NCI-H510A (cell line): ENCODE results near the gene AKAP8.
"Not testable (repeated sequence)": the region's sequence is repeated elsewhere in the genome, so short reads cannot be mapped to it uniquely, and the experiment has no call there.

Source experiments
- DNase-seq: peaks from one replicate; lab custom pipeline; 2025; lab: John Stamatoyannopoulos, UW

Gene AKAP8

DNA sequence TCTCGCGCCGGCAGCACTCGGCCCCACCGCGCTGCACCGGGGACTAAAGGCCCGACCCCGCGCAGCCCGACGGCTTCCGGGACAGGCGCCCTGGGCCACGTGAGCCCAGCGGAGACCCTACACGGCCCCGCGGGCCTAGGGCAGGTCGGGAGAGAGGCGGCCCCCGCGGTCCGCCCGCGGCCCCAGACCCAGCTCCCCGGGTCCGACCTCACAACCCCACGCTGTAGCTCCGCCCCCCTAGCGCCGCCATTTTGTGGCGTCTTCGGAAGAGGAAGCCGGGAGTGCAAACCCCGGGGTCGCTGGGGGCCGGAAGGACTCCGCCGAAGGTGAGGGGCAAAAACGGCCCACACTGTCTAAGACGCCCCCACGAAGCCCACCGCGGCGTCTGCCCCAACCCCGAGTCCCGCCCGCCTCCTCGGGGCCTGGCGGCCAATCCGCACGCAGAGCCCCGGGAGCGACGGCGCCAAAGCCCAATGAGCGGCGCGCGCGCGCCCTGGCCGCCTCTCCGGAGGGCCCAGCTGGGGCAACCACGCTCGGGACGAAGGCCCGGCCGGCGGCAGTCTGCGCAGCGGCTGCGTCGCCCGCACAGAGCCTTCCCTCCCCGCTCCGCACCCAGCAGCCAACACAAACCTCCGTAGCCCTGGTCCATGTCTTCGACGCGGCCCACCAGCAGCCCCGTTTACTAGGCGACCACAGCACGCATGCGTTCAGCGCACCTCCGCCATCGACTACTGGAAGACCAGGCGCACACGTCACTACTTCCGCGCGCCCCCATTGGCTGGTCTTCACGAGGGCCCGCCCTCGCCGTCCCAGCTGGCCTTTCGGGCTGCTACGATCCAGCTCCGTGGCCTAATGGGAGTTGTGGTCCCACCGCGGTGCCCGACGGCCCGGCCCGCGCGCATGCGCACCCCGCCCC is at the start of gene AKAP8:
AKAP8 (minus strand) TSS at position 705 of the 916 bp plus-strand sequence; CDS start at position 649, 56 bp downstream.
- peak; percentile 95 for DNase-seq

DNA sequence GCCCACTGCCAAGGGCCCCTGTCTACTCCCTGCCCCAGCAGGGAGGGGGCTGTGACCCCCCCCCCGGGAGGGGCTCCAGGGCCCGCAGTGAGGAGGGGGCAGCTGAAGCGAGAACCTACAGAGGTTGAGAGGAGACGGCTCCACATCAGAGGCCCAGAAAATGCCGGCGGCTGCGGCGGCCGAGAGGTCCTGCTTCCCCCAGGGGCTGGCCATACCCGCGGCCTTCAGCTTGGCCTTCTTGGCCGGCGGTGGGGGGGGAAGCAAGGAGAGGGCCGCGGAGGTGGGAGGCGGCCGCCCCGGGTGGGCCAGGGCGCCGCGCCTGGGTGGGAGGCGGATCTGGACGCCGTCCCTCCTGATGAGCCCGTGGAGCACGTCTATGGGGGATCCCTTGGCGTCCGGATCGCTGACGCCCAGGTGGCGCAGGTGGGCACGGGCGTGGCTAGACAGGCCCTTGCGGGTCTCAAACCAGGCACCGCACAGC is 48.4 kb upstream of the AKAP8 start:
- DNase-seq, result no peak

DNA sequence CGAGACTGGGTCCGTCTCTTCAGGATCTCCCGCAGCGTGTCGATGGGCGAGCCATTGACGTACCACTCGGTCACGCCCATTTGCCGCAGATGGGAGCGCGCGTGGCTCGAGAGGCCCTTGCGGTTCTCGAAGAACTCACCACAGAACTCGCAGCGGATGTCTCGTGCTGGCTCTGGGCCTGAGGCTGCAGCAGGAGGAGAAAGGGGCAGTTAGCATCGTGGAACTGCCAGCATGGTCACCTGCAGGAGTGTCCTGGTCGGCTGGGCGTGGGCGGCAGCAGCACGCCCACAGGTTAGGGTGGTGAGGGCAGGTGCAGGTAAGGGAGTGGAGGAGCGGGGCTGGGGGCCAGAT is 47.7 kb upstream of the AKAP8 start:
- no peak for DNase-seq

DNA sequence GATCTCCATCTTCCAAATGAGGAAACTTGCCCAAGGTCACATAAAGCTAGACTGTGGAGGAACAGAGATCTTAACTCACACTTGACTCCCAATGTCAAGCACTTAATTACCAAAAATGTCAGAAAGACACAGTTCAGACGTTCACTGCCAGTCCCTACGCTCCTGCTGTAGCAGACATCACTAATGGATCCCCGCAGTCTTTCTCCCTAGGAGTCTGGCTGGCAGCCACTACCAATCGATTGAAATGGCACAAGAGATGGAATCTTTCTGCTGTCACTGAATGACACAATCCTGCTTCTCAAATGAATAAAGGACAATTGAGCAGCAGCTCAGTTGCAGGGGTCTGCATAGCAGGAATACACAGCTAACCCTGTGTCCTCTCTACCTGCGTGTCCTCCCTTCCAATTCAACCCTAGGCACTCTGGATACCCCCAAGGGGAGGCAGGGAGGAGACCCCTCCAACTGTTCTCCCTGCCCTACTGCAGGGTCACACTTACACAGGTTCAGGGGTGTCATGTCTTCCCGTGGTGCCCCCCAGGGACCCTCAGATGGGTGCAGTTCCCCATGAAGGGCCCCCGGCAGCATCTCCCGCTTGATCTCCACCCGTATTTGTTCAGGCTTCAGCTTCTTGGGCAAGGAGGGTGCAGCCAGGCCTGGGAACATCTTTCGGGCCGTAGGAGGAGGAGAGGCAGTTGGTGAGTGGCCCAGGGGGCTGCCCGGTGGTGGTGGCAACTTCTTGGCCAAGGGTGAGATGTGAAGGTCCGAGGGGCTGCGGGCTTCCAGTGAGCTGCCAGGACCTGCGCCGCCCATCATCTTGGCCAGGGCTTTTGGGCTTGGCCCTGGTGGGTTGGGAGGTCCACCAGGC is 47.1 kb upstream of the AKAP8 start:
- DNase-seq, result no peak

DNA sequence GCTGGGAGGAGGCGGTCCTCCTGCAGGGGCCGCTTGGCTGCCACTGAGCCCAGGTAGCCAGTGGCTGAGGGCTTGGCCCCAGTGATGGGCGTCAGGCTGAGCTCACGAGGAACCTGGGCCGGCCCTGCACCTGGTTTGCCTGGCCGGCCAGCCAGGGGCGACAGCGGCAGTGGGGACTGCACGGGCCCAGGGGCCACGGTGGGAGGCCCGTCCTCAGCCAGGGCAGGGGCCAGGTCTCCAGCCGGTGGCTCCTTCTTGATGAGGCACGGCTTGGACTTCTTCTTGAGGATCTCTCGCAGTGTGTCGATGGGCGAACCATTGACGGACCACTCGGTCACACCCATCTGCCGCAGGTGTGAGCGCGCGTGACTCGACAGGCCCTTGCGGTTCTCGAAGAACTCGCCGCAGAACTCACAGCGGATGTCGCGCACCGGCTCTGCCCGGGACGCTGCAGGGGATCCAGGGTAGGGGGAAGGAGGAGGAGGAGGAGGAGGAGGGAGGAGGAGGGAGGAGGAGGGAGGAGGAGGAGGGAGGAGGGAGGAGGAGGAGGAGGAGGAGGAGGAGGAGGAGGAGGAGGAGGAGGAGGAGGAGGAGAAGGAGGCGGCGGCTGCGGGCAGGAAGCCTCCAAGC is 45.8 kb upstream of the AKAP8 start:
- DNase-seq, result no peak

DNA sequence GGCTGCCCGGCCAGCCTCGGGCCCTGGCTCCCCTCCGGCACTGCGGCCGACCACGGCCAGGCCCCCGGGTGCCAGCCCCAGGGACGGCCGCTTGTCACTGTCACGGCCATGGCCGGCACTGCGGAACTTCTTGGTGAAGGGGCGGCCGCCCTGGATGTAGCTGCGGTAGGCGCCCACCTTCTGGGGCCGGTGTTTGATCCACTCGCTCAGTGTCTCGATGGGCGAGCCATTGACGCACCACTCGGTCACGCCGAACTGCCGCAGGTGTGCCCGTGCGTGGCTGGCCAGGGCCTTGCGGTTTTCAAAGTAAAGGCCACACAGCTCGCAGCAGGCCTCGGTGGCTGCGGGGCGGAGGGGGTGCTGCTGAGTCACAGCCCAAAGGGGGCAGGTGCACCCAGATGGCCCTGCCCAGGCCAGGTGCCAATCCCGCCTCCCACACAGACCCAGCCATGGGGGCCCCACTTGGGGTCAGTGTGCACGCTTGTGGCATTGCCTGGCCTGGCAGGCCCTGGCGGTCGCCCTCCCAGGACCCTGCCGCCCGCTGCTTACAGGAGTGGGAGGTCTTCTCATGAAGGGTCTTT is 45.2 kb upstream of the AKAP8 start:
- no peak for DNase-seq

DNA sequence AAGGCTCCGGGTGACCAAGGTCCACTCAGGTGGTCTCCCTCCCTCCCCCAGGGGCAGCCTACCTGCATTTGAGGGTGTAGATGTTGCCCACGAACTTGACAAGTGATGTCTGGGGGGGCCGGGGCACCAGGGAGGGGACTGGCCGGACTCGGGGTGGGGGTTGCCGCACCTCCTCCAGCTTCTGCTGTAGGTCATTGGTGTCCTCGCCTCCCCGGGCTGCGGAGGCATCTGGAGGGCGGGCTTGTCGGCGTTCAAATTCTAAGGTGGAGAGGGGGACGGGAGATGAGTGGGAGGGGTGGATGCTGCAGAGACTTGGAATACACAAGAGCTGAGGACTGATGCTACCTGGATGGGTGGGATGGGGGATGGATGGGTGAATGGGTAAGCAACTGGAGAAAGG is 44.5 kb upstream of the AKAP8 start:
- DNase-seq, result no peak

DNA sequence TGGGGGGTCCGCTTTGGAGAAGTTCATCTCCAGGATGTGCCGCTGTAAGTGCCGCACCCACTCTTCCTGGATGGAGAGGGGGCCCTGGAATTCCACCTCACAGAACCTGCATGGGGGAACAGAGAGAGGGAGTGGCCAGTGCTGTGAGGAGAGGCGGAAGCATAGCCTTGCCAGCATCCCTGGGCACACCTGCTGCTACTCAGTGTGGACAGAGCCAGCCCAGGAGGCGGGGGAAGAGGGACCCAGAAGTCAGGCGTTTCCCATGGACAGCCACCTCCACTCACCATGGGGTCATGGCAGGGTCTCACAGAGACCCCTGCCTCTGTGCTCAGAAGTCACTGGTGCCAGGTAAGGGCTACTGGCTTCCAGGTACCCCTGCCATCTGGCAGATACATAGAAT is 43.5 kb upstream of the AKAP8 start:
- no peak for DNase-seq

DNA sequence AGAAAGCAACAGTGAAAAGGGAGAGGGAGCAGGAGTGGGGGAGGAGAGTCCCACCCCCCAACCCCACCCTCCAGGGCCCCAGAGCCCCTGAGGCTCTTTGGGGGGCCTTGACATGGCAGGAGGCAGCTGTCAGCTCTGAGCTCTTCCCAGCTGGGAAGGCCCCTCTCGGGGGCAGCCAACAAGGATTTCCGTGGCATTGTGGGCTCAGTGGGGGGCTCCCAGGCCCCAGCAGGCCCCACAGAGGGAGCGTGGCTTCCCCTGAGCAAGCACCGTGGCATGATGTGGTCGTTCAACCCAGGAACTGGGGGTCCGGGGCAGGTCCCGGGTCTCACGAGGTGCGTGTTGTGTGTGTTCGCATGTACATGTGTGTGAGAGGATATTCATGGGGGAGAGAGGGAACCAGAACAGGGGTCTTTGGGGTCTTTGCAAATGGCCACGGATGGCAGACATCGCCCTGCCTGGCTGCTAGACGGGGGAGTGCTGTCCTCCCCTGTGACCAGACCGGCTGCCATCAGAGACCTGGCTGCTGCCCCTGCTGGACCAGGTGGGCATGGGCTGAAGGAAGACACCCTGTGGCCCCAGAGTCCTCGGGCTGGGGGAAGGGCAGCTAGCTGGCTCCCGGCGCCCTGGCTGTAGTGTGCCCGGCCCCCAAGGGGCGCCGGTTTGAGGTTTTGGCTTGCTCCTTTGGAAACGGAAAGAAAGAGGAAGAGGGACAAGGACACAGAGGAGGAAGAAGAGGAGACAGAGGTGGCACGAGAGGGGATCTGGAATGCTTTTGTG is 42.9 kb upstream of the AKAP8 start:
- DNase-seq, result no peak

DNA sequence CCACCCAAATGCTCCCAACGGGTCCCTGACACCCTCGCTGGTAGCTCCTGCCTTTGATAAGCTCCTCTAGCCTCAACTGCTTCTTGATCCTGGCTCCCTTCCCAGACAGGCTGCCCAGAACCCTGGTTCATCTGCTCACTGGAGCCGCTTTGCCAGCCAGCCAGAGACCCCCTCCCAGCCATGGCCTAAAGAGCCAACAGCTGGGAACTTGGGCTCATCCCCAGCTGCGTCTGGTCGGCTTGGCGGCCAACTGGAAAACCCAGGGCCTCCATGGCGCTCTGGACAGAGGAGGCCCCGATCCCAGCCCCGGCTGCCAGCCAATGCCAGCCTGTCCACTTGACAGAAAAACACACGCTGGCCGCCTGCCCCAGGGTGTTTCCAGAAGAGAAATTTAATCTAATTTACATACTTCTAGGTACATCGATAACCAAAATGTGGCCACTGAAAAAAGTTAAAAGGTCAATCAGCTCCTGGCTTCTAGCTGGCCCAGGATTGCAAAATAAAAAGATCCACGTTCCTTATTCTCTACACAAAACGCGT is 42.2 kb upstream of the AKAP8 start:
- DNase-seq, result no peak

DNA sequence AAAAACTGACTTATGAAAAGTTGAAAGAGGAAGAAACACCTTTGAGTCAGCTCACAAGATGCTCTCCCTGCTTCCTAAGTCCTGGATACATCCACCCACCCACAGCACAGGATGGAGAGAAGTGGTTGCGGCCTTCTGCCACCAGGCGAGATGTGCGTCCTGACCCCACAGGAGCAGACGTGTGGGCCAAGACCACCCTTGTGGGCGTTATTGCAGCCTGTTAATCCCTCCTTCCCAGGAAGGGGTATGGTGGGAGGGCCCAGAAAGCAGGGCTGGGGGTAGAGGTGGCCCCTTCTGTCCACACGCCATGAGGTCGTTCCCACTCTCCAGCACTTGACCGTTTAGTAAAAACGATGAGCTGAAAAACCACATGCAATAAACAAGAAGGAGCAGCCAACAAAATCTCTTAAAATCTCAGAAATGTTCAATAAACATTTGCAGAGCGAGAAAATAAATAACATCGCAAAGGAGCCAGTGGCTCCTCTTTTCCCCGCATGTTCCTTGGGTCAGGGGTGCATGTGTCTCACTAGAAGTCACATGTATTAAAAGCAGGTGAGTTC is 41.6 kb upstream of the AKAP8 start:
- no peak for DNase-seq

DNA sequence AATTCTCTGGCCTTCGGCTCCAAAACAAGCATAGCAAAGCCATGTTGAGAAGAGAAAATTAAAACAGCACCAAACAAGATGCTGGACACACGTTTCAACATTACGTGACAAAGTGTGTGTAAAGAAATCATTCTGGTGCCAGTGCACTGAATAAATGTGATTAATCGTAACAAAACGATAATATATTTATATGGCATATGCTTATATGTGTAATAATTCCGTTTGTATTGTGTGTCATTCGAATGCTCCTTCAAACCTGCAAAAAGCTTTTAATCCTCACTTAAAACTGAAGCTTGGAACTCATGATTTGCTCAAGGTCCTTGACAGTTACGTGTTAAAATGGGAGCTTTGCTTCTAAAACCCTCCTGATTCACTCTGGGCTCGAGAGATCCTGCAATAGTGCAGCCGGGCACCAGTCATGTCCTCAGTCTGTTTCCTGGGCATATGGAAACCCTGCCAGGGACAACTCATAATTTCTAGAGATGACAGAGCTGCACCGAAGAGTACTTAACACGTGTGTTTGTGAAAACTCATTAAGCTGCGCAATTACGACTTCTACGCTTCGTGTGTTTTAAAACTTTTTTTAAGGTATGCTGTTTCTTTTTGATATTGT is 39.9 kb upstream of the AKAP8 start:
- DNase-seq, result no peak

DNA sequence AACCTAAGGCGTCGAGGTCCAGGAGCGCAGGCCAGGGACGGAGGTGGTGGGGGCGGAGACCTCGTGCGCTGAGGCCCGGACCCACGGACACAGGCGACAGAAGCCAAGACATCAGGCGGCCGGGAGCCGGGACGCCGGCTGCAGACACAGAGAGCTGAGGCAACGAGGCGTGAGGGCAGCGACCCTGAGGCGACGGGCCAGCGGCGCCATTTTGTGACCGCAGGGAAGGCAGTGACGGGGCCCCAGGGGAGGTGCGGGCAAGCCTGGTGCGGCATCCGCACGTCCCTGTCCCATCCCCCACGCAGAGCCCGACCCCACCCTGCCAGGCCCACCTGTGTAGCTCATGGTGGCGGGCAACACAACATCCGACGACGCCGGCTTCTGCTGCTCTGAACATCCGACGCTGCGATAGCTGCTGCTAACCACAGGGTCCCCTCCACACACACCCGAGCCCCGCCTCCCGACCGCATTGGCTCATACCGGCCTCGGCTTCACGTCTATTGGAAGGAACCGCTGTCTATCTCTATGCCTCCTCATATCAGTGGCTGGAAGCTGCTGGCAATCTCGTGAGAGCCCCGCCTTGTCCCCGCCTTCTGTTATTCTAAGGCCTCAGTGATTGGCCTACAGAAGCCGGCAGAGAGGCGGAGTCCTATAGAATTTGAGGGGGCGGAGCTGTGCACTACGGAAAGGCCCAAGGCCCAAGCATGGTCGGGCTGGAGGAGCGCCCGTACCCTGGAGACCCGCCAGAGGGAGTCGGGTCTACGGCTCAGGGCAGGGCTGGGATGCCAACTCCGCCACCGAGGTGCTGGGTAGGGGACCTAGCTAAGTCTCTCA is 39.2 kb upstream of the AKAP8 start, which contains the start of gene AKAP8L:
AKAP8L (minus strand) TSS at position 410 of the 834 bp plus-strand sequence; CDS start at position 345, 65 bp downstream.
- DNase-seq, result peak; percentile 99

DNA sequence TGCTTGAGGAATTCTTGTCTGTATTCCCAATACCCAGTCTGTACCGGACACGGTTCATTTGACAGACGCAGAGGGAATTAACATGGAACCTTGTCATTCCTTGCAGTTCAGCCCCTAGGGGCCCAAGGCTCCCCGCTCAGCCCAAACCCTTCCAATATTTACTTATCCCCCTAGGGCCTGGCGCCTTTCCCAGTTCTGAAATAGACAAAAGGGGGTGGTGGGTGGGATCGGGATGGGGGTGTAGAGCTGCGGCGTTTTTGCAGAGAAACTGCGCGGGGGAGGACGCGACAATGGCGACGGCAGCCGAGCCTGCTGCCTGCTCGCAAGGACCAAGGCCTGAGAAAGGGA is 38.6 kb upstream of the AKAP8 start:
- DNase-seq, result no peak

DNA sequence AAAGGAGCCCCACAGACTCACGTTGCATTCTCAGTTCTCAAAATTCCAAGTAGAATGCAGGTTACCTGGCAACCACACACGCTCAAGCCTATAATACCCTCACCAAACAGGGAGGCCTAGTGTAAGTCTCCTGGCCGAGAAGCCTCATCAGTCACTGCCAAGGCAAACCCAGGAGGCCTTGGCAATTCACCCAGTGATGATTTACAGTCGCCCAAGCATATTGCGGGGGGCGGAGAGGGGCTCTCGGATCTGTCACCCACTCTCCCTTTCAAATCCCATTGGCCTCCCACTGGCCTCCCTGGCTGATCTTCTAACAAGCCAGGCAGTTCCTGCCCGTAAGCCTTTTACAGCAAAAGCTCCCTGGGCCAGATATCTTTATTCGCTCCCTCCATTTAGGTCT is 38.1 kb upstream of the AKAP8 start:
- DNase-seq, result no peak

DNA sequence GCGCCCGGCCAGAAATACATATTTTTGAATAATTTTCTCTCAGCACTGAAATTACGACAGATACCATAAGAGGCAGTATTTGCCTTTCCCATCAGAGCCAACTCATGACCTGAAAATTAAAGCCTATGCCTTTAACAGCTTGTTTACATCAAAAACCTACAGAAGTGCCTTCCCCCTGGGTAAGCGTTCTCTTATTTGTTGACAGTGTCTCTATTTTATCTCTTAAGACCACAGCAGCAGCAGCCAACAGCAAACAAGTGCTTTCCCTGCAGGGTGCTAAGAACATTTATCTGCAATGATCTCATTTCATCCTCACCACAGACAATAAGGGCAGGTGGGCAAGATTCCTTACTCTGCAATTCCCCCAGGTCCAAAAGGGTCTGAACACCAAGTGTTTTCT is 33.2 kb upstream of the AKAP8 start:
- no peak for DNase-seq

DNA sequence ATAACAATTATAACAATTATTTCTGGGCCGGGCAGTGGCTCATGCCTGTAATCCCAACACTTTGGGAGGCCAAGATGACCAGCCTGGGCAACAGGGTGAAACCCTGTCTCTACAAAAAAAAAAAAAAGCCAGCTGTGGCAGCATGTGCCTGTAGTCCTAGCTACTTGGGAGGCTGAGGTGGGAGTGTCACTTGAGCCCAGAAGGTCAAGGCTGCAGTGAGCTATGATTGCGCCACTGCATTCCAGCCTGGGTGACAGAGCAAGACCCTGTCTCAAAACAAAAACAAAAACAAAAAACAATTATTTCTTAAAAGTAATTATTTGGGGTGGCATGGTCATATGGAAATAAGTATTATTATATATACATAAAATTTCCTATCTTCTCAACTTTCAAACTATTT is 31.8 kb upstream of the AKAP8 start:
- not testable (repeated sequence) for DNase-seq

DNA sequence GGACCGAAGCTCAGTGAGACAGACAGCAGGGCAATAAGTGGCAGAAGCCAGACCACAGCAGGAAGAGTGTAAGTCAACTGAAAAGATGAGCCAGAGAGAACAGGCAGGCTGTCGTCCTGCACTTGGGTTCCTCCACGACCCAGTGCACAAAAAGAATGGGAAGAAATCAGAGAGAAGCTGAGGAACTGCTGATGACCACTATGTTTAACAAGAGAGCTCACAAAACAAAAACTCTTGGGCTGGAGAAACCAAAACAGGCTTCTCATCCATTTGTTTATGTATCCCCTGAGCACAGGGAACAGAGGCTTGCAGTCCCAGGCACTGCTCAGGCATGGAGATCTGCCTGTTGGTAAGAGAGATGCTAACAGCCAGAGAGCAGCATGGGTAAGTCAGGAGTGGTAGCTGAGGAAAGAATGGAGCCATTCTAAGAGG is 25.2 kb upstream of the AKAP8 start:
- DNase-seq, result no peak

DNA sequence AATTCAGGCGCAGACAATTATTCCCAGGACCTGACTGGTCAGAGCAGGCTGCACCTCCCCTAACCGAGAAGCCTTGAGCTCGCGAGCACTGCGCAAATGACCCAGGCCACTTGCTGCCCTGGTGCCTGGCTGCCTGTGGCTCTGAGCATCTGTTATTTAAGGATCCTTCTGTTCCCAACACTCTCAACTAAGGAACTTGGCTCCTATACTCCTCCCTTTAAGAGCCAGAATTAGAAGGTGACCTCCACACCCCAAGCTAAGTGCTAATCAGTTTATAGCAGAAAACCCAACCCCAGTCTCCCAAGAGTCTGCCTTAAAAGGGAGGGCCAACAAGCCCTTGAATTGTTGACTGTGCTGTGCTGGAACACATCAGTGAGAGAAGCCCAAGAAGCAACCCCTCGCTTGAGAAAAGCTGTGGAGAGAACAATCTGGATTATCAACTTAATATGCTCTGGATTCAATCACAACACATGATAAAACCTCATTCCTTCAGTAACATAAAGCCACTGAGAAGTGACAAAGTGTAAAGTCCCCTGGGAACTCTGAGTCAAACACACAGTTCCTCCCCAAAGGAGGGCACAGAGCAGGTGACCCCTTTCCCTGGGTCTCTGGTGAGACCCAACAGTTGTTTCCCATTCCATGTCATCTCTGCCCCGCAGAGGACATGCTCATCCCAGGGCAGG is 24.7 kb upstream of the AKAP8 start:
- DNase-seq, result no peak
